GM21423 (cell line): ENCODE data around the gene COG8.
A peak's percentile ranks its signal among the peaks of the same experiment; 100 is the strongest.
"Not testable (repeated sequence)": the region's sequence is repeated elsewhere in the genome, so short reads cannot be mapped to it uniquely, and the experiment has no call there.

ENCODE experiments used
- ATAC-seq: cut with Tn5 transposase; IDR thresholded peaks from one replicate; pipeline ENCODE4 v1.9.1; 2021; ENCODE audit warnings: mild to moderate bottlenecking, moderate library complexity; ENCODE audit not compliant: unreplicated experiment

The COG8 gene

GRCh38 chr16:69339289-69340094 lies at the start of gene COG8, which contains the start of gene NIP7:
Gene COG8 (minus strand): TSS chr16:69339564. CDS start chr16:69339552, 12 bp downstream.
Gene NIP7 (plus strand): TSS chr16:69339772. CDS start chr16:69339830, 58 bp downstream.
- peak; percentile 94 for ATAC-seq

- ATAC-seq: no peak
Measured at GRCh38 chr16:69386596-69386995, 47.2 kb upstream of the COG8 start.

- ATAC-seq: no peak
Measured at GRCh38 chr16:69384974-69385373, 45.6 kb upstream of the COG8 start.

- no peak for ATAC-seq
Measured at GRCh38 chr16:69382421-69382820, 43.1 kb upstream of the COG8 start.

- ATAC-seq: no peak
Measured at GRCh38 chr16:69381231-69381630, 41.9 kb upstream of the COG8 start.

GRCh38 chr16:69378760-69379159 lies 39.4 kb upstream of the COG8 start:
- ATAC-seq: no peak

GRCh38 chr16:69378036-69378435 lies 38.7 kb upstream of the COG8 start:
- no peak for ATAC-seq

- no peak for ATAC-seq
Measured at GRCh38 chr16:69376393-69377059, 37.2 kb upstream of the COG8 start.

- ATAC-seq: no peak
Measured at GRCh38 chr16:69373019-69373418, 33.7 kb upstream of the COG8 start.

GRCh38 chr16:69371564-69371963 lies 32.2 kb upstream of the COG8 start:
- ATAC-seq: no peak

GRCh38 chr16:69368866-69369265 lies 29.5 kb upstream of the COG8 start:
- ATAC-seq: no peak

- ATAC-seq: no peak
Measured at GRCh38 chr16:69367980-69368379, 28.6 kb upstream of the COG8 start.

GRCh38 chr16:69366431-69366830 lies 27.1 kb upstream of the COG8 start:
- ATAC-seq: no peak

GRCh38 chr16:69365901-69366300 lies 26.5 kb upstream of the COG8 start:
- no peak for ATAC-seq

- ATAC-seq: no peak
Measured at GRCh38 chr16:69364088-69364487, 24.7 kb upstream of the COG8 start.

GRCh38 chr16:69363281-69363717 lies 23.9 kb upstream of the COG8 start:
- ATAC-seq: no peak

GRCh38 chr16:69360070-69360469 lies 20.7 kb upstream of the COG8 start:
- ATAC-seq: not testable (repeated sequence)

- ATAC-seq: no peak
Measured at GRCh38 chr16:69351309-69352027, 12.1 kb upstream of the COG8 start, which contains the start of gene TMED6. Gene TMED6 (minus strand): TSS chr16:69351786. CDS start chr16:69351753, 33 bp downstream.

- ATAC-seq: no peak
Measured at GRCh38 chr16:69350536-69351133, 11.3 kb upstream of the COG8 start.

GRCh38 chr16:69349536-69349935 lies 10.2 kb upstream of the COG8 start:
- no peak for ATAC-seq

- ATAC-seq: no peak
Measured at GRCh38 chr16:69348222-69348621, 8.9 kb upstream of the COG8 start.
